AG04450 (cell line): ENCODE data around the gene RIC1. TPM values are rescaled to one million over a fixed set of nuclear protein-coding genes. Genes with fewer than 3 reads are reported as not detected.

Experiments used
- CTCF ChIA-PET: fragments of 300-600, 350-600 bp; formaldehyde crosslinking; extraction: SDS; loops from one replicate; lab custom pipeline; 2022; ENCODE audit warnings: antibody characterized with exemption, inconsistent platforms; lab: Charles Lee
- POLR2A ChIA-PET: fragments of 350-600 bp; formaldehyde crosslinking; extraction: SDS; loops from one replicate; lab custom pipeline; 2021; ENCODE audit warnings: antibody characterized with exemption, inconsistent platforms; lab: Yijun Ruan, JAX
- DNase-seq: peaks from one replicate; pipeline ENCODE4 v3.0.0-alpha.2; 2011; ENCODE audit warnings: low read depth, low spot score
- H3K27ac ChIP-seq: one replicate; pipeline ENCODE4 v1.5.1; 2012; ENCODE audit warnings: low read depth, low read length, control low read depth
- H3K27me3 ChIP-seq: one replicate; pipeline ENCODE4 v1.6.0; 2012; ENCODE audit warnings: low read length; ENCODE audit not compliant: control insufficient read depth, insufficient read depth
- H3K4me3 ChIP-seq: 2 replicates; pipeline ENCODE4 v1.5.1; 2011; ENCODE audit warnings: mild to moderate bottlenecking, low read depth, low read length, control low read depth
- H3K9me3 ChIP-seq: 2 replicates; pipeline ENCODE4 v1.5.1; 2012; ENCODE audit warnings: low read length; ENCODE audit not compliant: control insufficient read depth, insufficient read depth
- CTCF ChIP-seq: IDR thresholded peaks from 2 replicates; pipeline ENCODE4 v1.5.1; 2011; ENCODE audit warnings: low read depth, low read length, control low read depth, inconsistent platforms
- polyA plus RNA-seq: library from polyadenylated mRNA; depleted of rRNA; stranded (reverse); fragments of >200 nt; gene quantifications from 2 replicates; pipeline ENCODE4 v1.2.3, GENCODE V29; 2011; rRNA removed

The RIC1 gene
- polyA plus RNA-seq, 1 experiment = 65.4 TPM

- Histone ChIP-seq H3K27ac (no peak overlapping the region), H3K27me3 (no peaks in the 10 kb centered on the region), H3K4me3 (no peak overlapping the region), H3K9me3 (no peaks in the 10 kb centered on the region)
- no peak for TF ChIP-seq CTCF
- no peak for DNase-seq
- POLR2A ChIA-PET = interaction anchor here (0.7 kb wide), 1 partner anchor 37 kb away, joined by 5 read pairs; no protein-coding TSS in a partner anchor
- CTCF ChIA-PET = interaction anchor here (0.8 to 8.1 kb wide), 3 partner anchors 14 to 67 kb away, joined by 3 to 50 read pairs (median 3); partner anchors contain the start of gene ERMP1
These were observed 189.7 kb downstream of the RIC1 start for GRCh38 chr9:5818424-5819142.

GRCh38 chr9:5819174-5819573, 190.3 kb downstream of the RIC1 start:
- POLR2A ChIA-PET = no interaction called here
- CTCF ChIA-PET = interaction anchor here (1.0 to 8.1 kb wide), 2 partner anchors 14 to 67 kb away, joined by 3 to 50 read pairs; partner anchors contain the start of gene ERMP1
- H3K9me3 ChIP-seq = no peaks in the 10 kb centered on the region
- no peak for TF ChIP-seq CTCF
- no peak overlapping the region for H3K4me3 ChIP-seq
- DNase-seq = no peak
- H3K27me3 ChIP-seq = no peaks in the 10 kb centered on the region
- no peak overlapping the region for H3K27ac ChIP-seq

DNA sequence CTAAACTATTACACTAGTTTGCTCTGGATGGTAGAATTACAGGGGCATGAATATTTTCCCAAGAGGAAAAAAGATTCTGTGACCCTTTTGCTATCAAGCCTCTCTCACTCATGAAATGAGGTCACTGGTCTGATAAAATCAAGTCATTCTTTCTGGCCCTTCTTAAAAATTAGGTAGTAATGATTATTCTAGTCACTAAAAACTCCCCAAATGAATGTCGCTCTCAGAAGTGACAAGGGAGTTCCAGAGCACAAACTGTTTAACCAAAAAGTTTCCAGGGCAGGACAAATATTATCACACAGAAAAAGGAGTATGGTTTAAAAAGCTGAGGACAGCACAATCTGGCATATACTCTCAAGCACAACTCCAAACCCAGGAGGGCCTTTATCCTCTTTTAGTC, 191.5 kb downstream of the RIC1 start:
- Histone ChIP-seq H3K4me3 (no peak overlapping the region), H3K27ac (no peak overlapping the region), H3K27me3 (no peaks in the 10 kb centered on the region), H3K9me3 (no peaks in the 10 kb centered on the region)
- ChIA-PET CTCF (interaction anchor here (8.1 kb wide), 1 partner anchor 12 kb away, joined by 50 read pairs; the partner anchor contains the start of gene ERMP1), POLR2A (no interaction called here)
- TF ChIP-seq CTCF = no peak
- no peak for DNase-seq

GRCh38 chr9:5825223-5825622, 196.3 kb downstream of the RIC1 start:
- TF ChIP-seq CTCF = no peak
- no peaks in the 10 kb centered on the region for H3K27me3 ChIP-seq
- no peak overlapping the region for H3K27ac ChIP-seq
- DNase-seq = no peak
- ChIA-PET CTCF (interaction anchor here (0.9 kb wide), 1 partner anchor 8 kb away, joined by 3 read pairs; the partner anchor contains the start of gene ERMP1), POLR2A (no interaction called here)
- no peak overlapping the region for H3K4me3 ChIP-seq
- no peaks in the 10 kb centered on the region for H3K9me3 ChIP-seq

Other genes with a start within 250 kb of the RIC1 start
- gene PLGRKT, start 191.2 kb upstream of the RIC1 start, polyA plus RNA-seq = 8.6 and 13.1 TPM in 2 replicates
- 16.3 and 16.6 TPM in 2 replicates for gene CD274, start 178.6 kb upstream of the RIC1 start, polyA plus RNA-seq
- gene PDCD1LG2, start 118.6 kb upstream of the RIC1 start, polyA plus RNA-seq = 31.5 TPM in 2 replicates
- gene ERMP1, start 204.0 kb downstream of the RIC1 start, polyA plus RNA-seq = 5.5 and 6.1 TPM in 2 replicates